ENCODE measurements around the gene IFT122.

GRCh38 chr3:129402616-129403015 is 37.4 kb upstream of the IFT122 start:
- TF ChIP-seq, protein P1, sequence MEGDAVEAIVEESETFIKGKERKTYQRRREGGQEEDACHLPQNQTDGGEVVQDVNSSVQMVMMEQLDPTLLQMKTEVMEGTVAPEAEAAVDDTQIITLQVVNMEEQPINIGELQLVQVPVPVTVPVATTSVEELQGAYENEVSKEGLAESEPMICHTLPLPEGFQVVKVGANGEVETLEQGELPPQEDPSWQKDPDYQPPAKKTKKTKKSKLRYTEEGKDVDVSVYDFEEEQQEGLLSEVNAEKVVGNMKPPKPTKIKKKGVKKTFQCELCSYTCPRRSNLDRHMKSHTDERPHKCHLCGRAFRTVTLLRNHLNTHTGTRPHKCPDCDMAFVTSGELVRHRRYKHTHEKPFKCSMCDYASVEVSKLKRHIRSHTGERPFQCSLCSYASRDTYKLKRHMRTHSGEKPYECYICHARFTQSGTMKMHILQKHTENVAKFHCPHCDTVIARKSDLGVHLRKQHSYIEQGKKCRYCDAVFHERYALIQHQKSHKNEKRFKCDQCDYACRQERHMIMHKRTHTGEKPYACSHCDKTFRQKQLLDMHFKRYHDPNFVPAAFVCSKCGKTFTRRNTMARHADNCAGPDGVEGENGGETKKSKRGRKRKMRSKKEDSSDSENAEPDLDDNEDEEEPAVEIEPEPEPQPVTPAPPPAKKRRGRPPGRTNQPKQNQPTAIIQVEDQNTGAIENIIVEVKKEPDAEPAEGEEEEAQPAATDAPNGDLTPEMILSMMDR (IDR thresholded peaks at IDR 0.05) = no peak
- TF ChIP-seq POLR2A (IDR thresholded peaks at IDR 0.05) (no peak), POLR2AphosphoS5 (IDR thresholded peaks at IDR 0.05) (no peak)
